Endothelial cell of umbilical vein (primary cell): ENCODE data around the gene PLAGL2. TPM values are rescaled to one million over a fixed set of nuclear protein-coding genes. Genes with fewer than 3 reads are reported as not detected.

Experiments
- BruUV-seq: library from RNA; stranded (reverse); fragments of 400-500 nt; replicated peaks from 2 replicates; lab custom pipeline; 2021; lab: Mats Ljungman, UMichigan
- CTCF ChIA-PET: fragments of 300-600, 350-600 bp; sonication (Branson Sonifier 250); formaldehyde crosslinking; loops from one replicate; lab custom pipeline; 2021; ENCODE audit warnings: antibody characterized with exemption, inconsistent platforms; lab: Charles Lee
- POLR2A ChIA-PET: fragments of 300-600, 350-600 bp; sonication (Branson Sonifier 250); formaldehyde crosslinking; loops from one replicate; lab custom pipeline; 2021; ENCODE audit warnings: antibody characterized with exemption, inconsistent platforms; lab: Charles Lee
- DNase-seq: peaks from one replicate; pipeline ENCODE4 v3.0.0-alpha.2; 2011; ENCODE audit warnings: low read depth, low spot score
- FAIRE-seq: peaks from 2 replicates; lab custom pipeline; 2011; peaks lifted over from hg19 to GRCh38; lab: Jason Lieb, UNC
- H2AFZ ChIP-seq: 2 replicates; pipeline ENCODE4 v1.6.0; 2012; ENCODE audit warnings: low read depth, low read length, control low read depth, inconsistent platforms
- H3K27ac ChIP-seq: 2 replicates; pipeline ENCODE4 v1.5.1; 2011; ENCODE audit warnings: low read depth, mild to moderate bottlenecking, control low read depth, low read length, moderate library complexity; ENCODE audit not compliant: insufficient read depth
- H3K27me3 ChIP-seq, 2 experiments: 2 replicates each; pipeline versions ENCODE4 v1.6.0 to v1.6.1; 2011; ENCODE audit warnings: low read length in 2 of 2, mixed read lengths in 1 of 2; ENCODE audit not compliant: control insufficient read depth in 2 of 2, insufficient read depth in 2 of 2
- H3K36me3 ChIP-seq, 2 experiments: 2 replicates in 1 of 2; 3 replicates in 1 of 2; pipeline ENCODE4 v1.5.1; 2011; ENCODE audit warnings: low read length in 2 of 2, mild to moderate bottlenecking in 1 of 2, moderate library complexity in 1 of 2; ENCODE audit not compliant: control insufficient read depth in 2 of 2, insufficient read depth in 2 of 2; ENCODE audit errors: extremely low read depth in 1 of 2
- H3K4me1 ChIP-seq: 3 replicates; pipeline ENCODE4 v1.5.1; 2011; ENCODE audit warnings: mild to moderate bottlenecking, low read length; ENCODE audit not compliant: control insufficient read depth, insufficient read depth; ENCODE audit errors: extremely low read depth
- H3K4me2 ChIP-seq: 2 replicates; pipeline ENCODE4 v1.6.1; 2011; ENCODE audit warnings: low read length, control low read depth, mixed read lengths; ENCODE audit not compliant: insufficient read depth
- H3K4me3 ChIP-seq, 3 experiments: fragments of 200-600 bp in 1 of 3; sonication (generic), shearing (Covaris generic) in 1 of 3; replicated peaks in 1 of 3; 2 replicates each; pipeline ENCODE4 v1.5.1; 2011 to 2016; ENCODE audit warnings: control low read depth in 3 of 3, low read length in 3 of 3, mild to moderate bottlenecking in 2 of 3, inconsistent platforms in 1 of 3, low read depth in 1 of 3, moderate library complexity in 1 of 3; ENCODE audit not compliant: insufficient read depth in 1 of 3
- H3K79me2 ChIP-seq: 2 replicates; pipeline ENCODE4 v1.6.0; 2012; ENCODE audit warnings: low read length, inconsistent platforms; ENCODE audit not compliant: control insufficient read depth, insufficient read depth
- H3K9ac ChIP-seq: replicated peaks from 2 replicates; pipeline ENCODE3; 2011; ENCODE audit warnings: low read length, control low read depth; ENCODE audit not compliant: insufficient read depth; ENCODE audit errors: extremely low read depth
- H3K9me1 ChIP-seq: replicated peaks from 3 replicates; pipeline ENCODE4 v1.6.0; 2011; ENCODE audit warnings: mild to moderate bottlenecking, low read length; ENCODE audit not compliant: control insufficient read depth, insufficient read depth; ENCODE audit errors: extremely low read depth
- H3K9me3 ChIP-seq: replicated peaks from 2 replicates; pipeline ENCODE4 v1.5.1; 2012; ENCODE audit warnings: low read length, inconsistent platforms; ENCODE audit not compliant: control insufficient read depth, insufficient read depth
- H4K20me1 ChIP-seq: replicated peaks from 2 replicates; pipeline ENCODE3; 2011; ENCODE audit warnings: mild to moderate bottlenecking, low read length; ENCODE audit not compliant: control insufficient read depth, insufficient read depth; ENCODE audit errors: extremely low read depth
- EZH2 ChIP-seq: IDR thresholded peaks from 2 replicates; pipeline ENCODE4 v1.6.1; 2012; ENCODE audit warnings: borderline replicate concordance, low read depth, mild to moderate bottlenecking, moderate library complexity, low read length, inconsistent platforms; ENCODE audit not compliant: severe bottlenecking
- FOS ChIP-seq: IDR thresholded peaks from 2 replicates; pipeline ENCODE4 v1.6.1; 2011; ENCODE audit warnings: mild to moderate bottlenecking, low read length, moderate library complexity, borderline replicate concordance; ENCODE audit not compliant: insufficient read depth
- GATA2 ChIP-seq: IDR thresholded peaks from 2 replicates; pipeline ENCODE4 v1.7.0; 2011; ENCODE audit warnings: low read depth, mild to moderate bottlenecking, moderate library complexity, mixed read lengths, low read length; ENCODE audit not compliant: insufficient read length, insufficient read depth
- MYC ChIP-seq: IDR thresholded peaks from one replicate; pipeline ENCODE4 v1.6.1; 2011; ENCODE audit warnings: mild to moderate bottlenecking, low read depth, low read length
- POLR2AphosphoS5 ChIP-seq: IDR thresholded peaks from 2 replicates; pipeline ENCODE4 v1.6.1; 2012; ENCODE audit warnings: low read depth, mild to moderate bottlenecking, control low read depth, low read length, moderate library complexity; ENCODE audit not compliant: insufficient read depth
- dilution Hi-C: fragments of 300-500 bp; cut with MboI; formaldehyde crosslinking; loops from one replicate; pipeline ENCODE4 v1.15.0; 2019; ENCODE audit warnings: low sequenced_read_pairs; ENCODE audit not compliant: extremely low pct_ligation_motif_present
- intact Hi-C: fragments of 100-400 bp; cut with micrococcal nuclease; formaldehyde crosslinking; loops from one replicate; pipeline ENCODE4 v1.10.0; 2022
- polyA plus RNA-seq, 4 experiments: library from polyadenylated mRNA; depleted of rRNA in 3 of 4; stranded (reverse) in 3 of 4; unstranded in 1 of 4; fragments of >200 nt; gene quantifications; 2 replicates each; pipeline versions ENCODE4 v1.2.1 to v1.2.3, GENCODE V29; 2011 to 2012; ENCODE audit warnings: missing spikeins in 1 of 4
- total RNA-seq: library from RNA; stranded (reverse); gene quantifications from 2 replicates; pipeline ENCODE4 v1.2.3, GENCODE V29; 2021
- TF ChIP-seq, protein P1 (sequence below), 2 donors: IDR thresholded peaks; 1 replicate in 1 of 2; 2 replicates in 1 of 2; pipeline ENCODE4 v1.5.1; 2011; ENCODE audit warnings: low read length in 2 of 2, mild to moderate bottlenecking in 2 of 2, moderate library complexity in 2 of 2, control low read depth in 1 of 2, inconsistent platforms in 1 of 2, low read depth in 1 of 2; ENCODE audit not compliant: insufficient read depth in 1 of 2; ENCODE audit errors: extremely low read depth in 1 of 2
- TF ChIP-seq, protein P2 (sequence below): IDR thresholded peaks from 2 replicates; pipeline ENCODE4 v1.6.1; 2011; ENCODE audit not compliant: insufficient read depth, insufficient read length

The PLAGL2 gene
- total and polyA plus RNA-seq, 2 donors (not counting 3 experiments of a cell fraction or from before 2014, with no cell fraction given): 8.2 to 15.2 TPM

GRCh38 chr20:32203356-32204204 is 4.0 kb downstream of the PLAGL2 start:
- POLR2A ChIA-PET: no interaction called here

GRCh38 chr20:32201977-32202363 is 5.6 kb downstream of the PLAGL2 start:
- POLR2A ChIA-PET: no interaction called here
- no peak overlapping the region for H3K9ac ChIP-seq
- FAIRE-seq (no peak), DNase-seq (no peak)
- no peak overlapping the region for H3K4me2 ChIP-seq
- TF ChIP-seq EZH2 (no peak), GATA2 (no peak), POLR2AphosphoS5 (no peak), FOS (no peak)
- TF ChIP-seq, protein P1, sequence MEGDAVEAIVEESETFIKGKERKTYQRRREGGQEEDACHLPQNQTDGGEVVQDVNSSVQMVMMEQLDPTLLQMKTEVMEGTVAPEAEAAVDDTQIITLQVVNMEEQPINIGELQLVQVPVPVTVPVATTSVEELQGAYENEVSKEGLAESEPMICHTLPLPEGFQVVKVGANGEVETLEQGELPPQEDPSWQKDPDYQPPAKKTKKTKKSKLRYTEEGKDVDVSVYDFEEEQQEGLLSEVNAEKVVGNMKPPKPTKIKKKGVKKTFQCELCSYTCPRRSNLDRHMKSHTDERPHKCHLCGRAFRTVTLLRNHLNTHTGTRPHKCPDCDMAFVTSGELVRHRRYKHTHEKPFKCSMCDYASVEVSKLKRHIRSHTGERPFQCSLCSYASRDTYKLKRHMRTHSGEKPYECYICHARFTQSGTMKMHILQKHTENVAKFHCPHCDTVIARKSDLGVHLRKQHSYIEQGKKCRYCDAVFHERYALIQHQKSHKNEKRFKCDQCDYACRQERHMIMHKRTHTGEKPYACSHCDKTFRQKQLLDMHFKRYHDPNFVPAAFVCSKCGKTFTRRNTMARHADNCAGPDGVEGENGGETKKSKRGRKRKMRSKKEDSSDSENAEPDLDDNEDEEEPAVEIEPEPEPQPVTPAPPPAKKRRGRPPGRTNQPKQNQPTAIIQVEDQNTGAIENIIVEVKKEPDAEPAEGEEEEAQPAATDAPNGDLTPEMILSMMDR (IDR thresholded peaks at IDR 0.05; ENCODE audit: extremely low read depth in 1 of 2, insufficient read depth in 1 of 2, low read depth in 1 of 2, low read length in 2 of 2): no peak
- TF ChIP-seq, protein P2, sequence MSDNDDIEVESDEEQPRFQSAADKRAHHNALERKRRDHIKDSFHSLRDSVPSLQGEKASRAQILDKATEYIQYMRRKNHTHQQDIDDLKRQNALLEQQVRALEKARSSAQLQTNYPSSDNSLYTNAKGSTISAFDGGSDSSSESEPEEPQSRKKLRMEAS: no peak
- no TSS peak for BruUV-seq
- no peak overlapping the region for H3K27ac ChIP-seq
- CTCF ChIA-PET: no interaction called here
- H4K20me1 ChIP-seq: no peaks in the 10 kb centered on the region
- dilution Hi-C loops: no loop called here
- H3K4me1 ChIP-seq: peaks cover 12% of the 10 kb centered on the region
- peaks cover 17 to 27% of the 10 kb centered on the region in 2 experiments for H3K36me3 ChIP-seq
- no peaks in the 10 kb centered on the region for H3K9me3 ChIP-seq
- no peaks in the 10 kb centered on the region for H3K27me3 ChIP-seq
- peaks cover 67% of the 10 kb centered on the region for H3K79me2 ChIP-seq
- no peak overlapping the region for H3K4me3 ChIP-seq
- no peaks in the 10 kb centered on the region for H3K9me1 ChIP-seq
- H2AFZ ChIP-seq: no peak overlapping the region
- intact Hi-C loops: no loop called here

More at GRCh38 chr20:32203356-32204204, 4.0 kb downstream of the PLAGL2 start:
- H3K4me2 ChIP-seq: no peak overlapping the region
- peaks cover 8 to 22% of the 10 kb centered on the region in 2 experiments for H3K36me3 ChIP-seq
- dilution Hi-C loops: no loop called here
- intact Hi-C loops: no loop called here
- H3K9me3 ChIP-seq: no peaks in the 10 kb centered on the region
- H4K20me1 ChIP-seq: no peaks in the 10 kb centered on the region
- no peak overlapping the region for H3K27ac ChIP-seq
- no peaks in the 10 kb centered on the region for H3K9me1 ChIP-seq
- TF ChIP-seq, protein P2: no peak
- no peak for TF ChIP-seq POLR2AphosphoS5
- no peak for TF ChIP-seq FOS
- TF ChIP-seq MYC: no peak
- no peak for TF ChIP-seq EZH2
- BruUV-seq: no TSS peak
- H3K27me3 ChIP-seq: no peaks in the 10 kb centered on the region
- DNase-seq (no peak), FAIRE-seq (peak; percentile 24)
- H3K79me2 ChIP-seq: peaks cover 79% of the 10 kb centered on the region
- CTCF ChIA-PET: no interaction called here
- no peak overlapping the region for H3K4me3 ChIP-seq
- no peak overlapping the region for H3K9ac ChIP-seq
- H3K4me1 ChIP-seq: peaks cover 18% of the 10 kb centered on the region
- H2AFZ ChIP-seq: no peak overlapping the region
